Measurements from ENCODE around the gene ALK. TPM values are rescaled to one million over a fixed set of nuclear protein-coding genes. Genes with fewer than 3 reads are reported as not detected.

Gene ALK
- polyA plus RNA-seq, 12 donors = 0.03 to 1.6 (median 0.12) TPM; not detected in 1

DNA sequence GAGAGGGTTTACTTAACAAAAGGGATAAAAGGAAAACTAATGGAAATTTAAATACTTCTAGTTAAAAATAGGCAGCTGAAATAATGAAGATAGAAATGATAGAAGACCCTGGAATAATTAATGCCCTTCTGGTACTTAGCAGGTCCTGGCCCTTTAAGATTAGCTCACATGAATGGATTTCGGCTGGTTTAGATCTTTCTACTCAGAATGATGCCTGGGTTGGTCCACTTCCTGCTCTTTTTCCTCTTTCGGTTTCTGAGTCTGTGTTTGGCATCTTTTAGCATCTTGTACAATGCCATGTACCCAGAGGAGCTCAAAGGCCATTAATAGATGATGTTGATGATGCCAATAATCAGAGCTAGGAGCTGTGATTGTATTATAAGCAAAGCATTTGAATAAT, 515.7 kb downstream of the ALK start:
- DNase-seq = no peak

DNA sequence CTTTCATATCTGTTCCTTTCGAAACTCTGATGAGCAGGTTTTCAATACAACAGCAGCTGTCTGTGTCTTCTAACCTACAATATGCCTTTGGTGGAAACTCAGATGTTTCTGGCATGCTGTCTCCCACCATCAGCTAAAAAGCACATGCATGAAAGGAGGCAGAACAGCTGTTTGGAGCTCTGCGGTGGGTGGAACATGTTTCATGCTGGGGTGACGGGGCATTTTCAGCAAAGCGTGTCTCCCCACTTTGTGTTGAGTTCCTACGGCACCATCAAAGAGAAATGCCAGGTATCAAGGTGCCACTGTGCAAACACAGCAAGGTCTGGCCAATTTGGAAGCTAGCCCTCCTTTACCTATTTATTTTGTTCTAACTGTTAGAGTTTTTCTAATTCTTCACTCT, 516.1 kb downstream of the ALK start:
- no peak for DNase-seq

DNA sequence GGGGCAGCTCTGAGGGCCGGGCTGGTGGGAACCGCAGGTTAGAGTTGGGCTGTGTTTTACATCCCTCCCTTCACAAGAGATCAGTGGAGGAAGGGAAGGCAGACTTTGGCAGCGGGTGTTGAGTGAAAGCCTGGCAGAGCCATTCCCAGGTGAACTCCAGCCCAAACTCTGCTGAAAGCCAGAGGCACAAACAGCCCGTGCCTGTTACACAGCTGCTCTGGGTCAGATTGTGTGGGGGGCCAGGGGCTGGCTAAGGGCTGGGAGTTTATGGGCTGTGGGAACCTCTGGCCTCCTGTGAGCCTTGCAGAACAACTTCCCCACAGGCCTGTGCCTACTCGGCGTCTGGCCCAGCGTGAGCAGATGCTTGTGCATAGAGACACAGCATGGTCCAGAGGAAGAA, 519.4 kb downstream of the ALK start:
- no peak for DNase-seq

DNA sequence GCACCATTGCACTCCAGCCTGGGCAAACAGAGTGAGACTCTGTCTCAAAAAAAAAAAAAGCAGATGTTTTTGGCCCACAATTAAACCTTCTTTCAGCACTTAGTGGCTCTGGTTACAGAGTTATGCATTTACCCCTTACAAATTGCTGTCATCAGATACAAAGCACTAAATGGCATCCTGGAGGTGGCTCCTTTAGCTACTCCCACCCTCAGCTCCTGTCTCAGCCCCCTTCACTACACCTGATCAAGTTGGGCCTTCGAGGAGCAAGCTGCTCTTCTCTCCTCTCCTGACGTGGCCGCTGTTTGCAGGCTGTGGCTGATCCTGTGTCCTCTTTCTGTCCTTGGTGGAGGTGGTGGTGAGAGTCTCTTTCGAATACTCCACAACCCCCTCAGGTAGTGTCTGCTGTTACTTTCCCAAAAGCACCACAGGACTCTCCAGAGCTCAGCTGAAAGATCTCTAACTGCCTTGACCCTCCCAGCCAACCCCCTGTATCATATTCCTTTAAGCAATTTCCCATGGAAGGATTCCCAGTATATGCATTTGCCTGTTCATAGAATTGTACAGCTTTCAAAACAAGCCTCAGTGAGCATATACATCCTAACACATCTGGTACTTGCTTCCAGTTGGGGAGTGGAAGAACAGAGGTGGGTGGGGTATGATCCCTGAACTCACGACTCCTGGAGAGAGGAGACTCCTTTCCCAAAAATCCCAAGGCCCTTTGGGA, 520.3 kb downstream of the ALK start:
- DNase-seq = no peak

DNA sequence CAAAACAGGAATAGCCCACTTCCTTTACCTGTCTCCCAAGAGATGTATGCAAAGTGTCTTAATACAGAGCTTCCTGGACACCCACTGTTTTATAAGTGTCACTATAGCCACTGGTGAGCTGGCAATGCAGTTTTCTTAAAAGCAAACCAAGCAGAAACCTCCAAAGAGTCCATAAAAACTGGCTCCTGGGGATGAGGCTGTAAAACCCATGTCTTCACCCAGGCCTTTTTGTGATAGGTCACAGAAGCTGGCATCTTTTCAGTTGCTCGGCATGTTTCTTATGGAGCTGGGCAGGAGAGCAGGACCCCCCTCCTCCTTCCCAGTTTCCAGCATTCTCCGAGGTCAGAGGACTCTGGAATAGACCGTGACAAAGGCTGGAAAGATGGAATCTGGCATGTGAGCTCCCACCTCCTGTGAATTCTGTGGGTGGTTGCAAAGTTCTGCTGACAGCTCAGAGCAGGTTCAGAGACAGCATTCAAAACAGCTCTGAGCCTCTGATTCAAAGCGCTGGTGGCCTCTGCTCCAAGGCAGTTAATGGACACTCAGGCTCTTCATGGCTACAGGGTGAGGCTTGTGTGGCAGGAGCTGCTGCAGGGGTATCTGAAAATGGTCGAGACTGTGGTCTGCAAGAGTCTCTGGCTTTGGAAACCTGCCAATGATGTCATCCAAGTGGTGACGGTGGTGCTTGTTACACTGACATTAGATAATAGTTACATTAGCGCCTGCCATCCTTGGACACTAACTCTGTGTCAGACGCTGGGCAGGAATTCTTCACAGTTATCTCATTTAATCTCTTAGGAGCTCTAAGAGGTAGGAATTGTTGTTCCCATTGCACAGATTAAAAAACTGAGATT, 522.8 kb downstream of the ALK start:
- no peak for DNase-seq

DNA sequence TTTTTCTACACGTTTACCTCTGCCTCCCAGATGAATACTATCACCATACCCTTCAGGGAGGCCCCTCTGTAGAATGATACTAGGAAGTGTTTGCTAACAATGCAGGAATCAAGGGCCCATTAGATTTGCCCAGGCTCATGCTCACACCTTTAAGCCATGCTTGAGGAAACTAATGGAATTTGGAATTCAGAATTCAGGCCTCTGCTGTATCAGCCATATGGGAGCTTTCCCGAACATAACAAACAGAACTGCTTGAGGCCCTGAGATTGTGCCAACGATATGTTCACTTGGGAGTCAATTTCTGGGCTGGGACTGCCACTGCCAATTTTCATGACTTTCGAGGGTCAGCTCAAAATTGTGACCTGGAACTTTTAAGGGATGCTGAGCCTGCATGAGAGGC, 523.7 kb downstream of the ALK start:
- no peak for DNase-seq

DNA sequence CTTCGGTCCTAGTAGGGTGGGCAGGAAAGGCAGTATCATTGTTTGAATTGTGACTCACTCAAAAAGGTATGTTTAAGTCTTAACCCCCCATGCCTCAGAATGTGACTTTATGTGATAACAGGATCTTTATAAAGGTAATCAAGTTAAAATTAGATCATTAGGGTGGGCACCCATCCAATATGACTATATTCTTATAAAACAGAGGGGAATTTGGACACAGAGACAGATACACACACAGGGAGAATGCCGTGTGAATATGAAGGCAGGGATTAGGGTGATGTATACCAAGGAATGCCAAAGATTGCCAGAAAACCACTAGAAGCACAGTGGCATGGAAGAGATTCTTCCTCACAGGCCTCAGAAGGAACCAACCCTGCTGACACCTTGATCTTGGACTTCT, 524.3 kb downstream of the ALK start:
- no peak for DNase-seq

DNA sequence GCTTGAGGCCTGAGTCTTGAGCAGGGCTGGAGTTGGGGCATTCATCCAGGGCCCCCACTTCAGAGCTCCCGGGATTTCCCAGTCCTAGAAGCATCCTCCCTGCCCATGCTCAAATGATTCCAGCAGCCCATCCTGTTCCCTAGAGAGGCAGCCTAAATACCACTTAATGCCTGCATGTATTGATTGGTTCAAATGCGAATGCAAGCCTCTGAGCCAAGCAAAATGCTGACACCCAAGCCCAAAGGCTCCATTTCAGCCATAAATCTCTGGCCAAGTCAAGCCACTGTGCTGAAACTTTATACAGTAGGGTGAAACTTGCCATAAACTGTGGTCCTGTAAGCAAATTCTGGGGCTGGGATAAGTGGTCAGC, 526.4 kb downstream of the ALK start:
- DNase-seq = no peak

DNA sequence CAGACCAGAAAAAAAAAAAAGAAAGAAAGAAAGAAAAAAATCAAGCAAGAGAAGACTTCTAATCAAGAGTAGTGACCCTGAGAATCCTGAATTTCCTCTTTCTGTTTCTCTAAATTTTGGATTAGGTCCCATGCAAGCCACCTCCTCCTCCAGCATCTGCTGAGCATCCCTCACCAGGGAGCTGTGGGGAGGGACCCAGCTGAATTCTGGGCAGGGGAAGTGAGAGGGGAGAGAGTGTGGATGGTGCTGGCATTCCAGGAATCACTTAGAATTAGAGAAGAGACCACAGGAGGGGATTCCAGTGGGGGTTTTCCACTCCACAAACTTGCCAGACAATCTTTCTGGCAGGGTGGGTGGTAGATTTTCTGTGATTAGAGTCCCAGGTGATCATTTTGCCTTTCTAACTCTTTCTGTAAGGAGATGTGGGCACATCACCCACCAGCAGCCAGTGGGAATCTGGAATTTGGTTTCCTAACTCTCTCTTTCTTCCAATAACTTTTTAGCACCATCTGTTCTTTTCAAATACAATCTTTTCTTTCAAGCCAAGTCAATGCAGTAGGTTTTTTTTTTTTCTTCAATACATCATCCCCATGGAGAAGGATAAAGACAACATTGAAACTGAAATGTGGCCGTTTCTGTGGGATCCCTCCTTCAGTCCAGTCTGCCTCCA, 526.9 kb downstream of the ALK start:
- no peak for DNase-seq

DNA sequence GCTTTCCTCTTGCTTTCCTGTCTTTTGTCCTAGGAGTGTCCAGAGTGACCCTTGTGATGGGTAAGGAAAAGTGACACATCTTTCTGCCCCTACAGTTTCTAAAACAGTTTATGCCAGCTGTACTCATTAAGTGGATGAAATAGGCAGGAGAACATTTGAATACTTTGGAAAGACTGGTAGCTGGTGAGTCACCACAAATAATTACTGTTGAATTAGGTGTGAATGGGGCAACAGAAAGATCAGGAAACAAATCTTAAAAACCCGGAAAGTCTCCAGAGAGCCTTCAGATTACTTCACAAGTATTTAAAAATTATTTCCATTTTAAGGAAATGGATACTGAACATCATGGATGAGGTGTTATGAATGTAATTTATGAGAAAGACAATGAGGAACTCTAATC, 527.7 kb downstream of the ALK start:
- DNase-seq = no peak

DNA sequence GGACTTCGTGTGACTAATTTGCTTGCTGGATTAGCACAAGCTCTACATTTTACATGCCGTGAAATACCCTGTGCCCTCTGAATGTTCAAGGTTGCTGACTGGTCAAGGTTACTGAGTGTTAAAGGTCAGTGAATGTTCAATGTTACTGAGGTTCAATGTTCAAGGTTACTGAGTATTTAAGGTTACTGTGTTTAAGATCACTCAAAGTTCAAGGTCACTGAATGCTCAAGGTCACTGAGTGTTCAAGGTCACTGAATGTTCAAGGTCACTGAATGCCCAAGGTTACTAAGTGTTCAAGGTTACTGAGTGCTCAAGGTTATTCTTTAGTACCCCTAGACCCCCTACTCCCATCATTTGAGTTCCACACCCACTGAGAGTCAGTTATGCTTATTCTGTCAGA, 528.6 kb downstream of the ALK start:
- no peak for DNase-seq

DNA sequence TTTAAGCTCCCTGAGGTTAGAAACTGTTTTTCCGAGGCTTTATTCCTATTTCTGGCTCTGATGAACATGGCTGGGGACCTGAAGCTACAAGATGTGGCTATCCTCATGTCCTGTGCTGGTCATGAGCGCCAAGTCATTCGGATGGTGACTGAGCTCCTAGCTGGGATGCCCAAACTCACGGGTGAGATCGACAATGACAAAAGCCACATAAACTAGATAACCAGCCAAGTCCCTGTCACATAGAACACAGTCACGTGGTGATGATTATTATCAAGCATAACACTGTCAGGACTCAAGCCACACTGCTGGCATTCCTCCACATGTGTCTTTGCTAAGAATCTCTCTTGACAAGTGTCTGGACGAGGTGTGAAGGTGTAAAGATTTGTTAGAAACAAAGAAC, 531.2 kb downstream of the ALK start:
- DNase-seq = no peak

DNA sequence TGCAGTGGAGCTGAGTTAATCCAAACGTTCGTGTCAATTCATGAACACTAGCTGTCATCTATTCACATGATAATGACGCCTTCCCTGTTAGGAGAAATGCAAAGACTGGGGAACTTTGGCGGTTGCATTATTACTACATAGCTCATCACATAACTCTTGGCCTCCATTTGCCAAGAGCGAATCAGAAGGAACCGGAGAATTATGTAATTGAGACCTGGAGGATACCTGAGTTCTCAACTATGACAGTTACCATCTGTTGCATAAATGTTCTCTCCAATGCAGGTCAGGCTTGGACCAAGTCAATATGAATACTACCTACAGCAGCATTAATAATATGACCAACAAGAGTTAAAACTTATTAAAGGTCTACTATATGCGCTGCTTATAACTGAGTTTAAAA, 531.7 kb downstream of the ALK start:
- no peak for DNase-seq

DNA sequence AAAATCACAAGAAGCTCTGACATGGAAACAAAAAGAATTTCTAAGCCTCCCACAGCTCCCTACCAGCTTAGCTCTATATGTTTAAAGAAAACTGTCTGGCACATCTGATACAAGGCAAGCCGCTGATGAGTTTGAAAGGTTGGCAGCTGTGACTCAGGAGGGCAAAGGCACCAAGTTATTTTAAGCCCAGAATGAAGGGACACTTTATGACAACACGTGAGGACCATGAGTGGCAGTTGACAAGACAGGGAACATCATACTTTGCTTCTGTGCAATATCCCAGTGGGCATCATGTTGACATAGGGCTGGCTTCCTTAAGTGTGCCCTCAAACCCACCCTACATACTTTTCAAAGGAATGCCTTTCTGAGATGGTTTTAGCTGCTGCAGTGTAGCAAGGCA, 533.3 kb downstream of the ALK start:
- DNase-seq = no peak

DNA sequence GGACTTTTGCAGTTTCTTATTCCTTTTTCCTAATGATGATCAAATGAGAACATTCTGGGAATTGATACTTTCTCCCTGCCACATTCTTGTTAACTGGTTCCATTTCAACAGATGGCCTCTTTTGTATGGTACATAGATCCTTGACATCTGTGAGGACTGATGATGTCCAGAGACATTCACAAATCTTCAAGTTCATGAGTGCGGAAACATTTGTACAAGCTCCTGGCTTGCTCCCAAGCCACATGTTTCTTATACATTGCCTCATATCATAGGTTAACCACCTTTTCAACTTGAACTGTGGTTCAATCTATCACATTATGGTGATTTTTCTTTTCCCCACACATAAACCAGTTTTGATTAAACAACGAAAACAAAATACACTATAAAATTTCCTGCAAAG, 538.9 kb downstream of the ALK start:
- no peak for DNase-seq

DNA sequence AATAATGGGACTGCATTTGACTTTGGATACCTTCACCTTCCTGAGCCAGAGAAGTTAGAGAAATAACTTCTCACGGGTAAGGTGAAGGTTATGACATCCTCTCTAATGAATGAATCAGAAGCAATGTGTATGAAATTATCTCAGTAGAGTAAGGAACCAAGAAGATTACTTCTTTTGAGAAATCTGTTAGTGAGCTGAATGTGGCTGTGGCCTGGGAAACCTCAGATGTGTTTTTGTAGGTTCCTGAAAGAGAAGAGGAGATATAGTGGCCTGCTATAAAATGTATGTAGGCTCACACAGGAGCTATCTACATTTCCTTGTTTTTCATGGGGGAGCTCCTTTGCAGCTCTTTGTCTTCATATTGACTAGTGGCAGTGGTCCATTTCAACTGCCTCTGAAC, 543.6 kb downstream of the ALK start:
- DNase-seq = no peak

DNA sequence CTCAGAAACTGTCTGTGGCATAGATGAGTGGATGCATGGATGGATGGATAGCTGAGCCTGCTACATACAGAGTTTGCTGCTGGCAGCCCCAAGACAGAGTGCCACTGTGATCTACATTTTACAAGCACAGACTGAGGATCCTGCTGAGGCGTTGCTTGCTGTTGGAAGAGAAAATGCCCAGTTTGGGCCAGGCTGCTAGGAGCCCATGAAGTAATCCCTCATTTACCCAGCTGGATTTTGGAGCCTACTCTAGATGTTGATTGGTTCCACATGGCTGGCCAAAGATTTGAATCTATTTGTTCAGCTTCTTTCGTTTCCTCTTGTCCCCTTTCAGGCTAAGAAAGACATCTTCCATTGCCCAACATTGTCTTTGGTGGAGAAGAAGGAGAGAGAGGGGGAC, 544.8 kb downstream of the ALK start:
- no peak for DNase-seq

DNA sequence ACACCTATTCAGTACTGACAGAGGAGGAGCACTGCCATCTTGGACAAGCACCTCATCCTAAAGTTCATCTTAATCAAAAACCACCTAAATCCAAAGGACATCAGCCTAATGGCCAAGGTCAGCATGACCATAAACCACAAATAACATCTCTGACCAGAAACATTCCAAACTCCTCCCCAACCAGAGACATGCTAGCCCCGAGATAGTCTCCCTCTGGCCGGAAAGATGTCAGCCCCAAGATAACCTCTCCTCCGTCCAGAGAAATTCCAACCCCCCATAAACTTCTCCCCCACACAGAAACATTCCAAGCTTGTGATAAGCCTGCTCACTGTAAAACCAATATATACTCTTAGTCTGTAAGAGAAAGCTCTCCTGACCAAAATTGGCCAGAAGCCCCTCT, 545.5 kb downstream of the ALK start:
- no peak for DNase-seq

DNA sequence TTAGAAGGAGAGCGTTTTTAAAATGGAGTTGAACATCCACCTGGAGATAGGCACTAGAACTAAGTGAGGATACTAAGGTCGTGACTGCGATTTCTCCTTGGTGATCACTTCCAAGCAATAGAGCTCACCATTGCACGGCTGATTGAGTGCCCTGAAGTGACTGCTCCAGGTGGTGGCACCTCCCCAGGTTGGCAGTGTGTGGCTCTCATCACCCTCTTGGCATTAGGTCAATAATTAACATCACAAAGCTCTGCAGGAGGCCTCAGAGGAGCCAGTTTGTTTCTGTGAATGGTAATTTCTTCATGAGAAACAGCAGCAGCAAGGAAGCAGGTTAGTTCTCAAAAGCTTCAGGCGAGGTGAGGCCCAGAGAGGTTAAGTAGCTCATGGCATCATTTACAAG, 546.6 kb downstream of the ALK start:
- DNase-seq = no peak

DNA sequence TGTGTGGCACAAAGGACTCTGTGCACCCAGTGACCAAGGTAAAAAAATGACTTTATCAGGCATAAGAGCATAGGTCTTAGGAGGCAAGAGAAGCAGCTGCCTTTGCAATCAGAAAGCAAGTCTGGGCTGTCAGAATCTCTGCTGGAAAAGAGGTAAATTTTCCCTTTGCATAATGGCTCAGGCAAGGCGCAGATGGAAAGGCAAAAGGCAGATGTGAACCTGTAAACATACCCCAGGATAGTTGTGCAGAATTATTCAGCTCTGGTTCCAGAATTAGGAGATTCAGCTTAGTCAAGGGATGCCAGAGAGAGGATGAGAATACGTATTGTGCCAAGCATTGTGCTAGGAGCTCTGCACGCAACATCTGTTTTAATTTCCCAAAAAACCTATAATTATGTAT, 547.5 kb downstream of the ALK start:
- no peak for DNase-seq

DNA sequence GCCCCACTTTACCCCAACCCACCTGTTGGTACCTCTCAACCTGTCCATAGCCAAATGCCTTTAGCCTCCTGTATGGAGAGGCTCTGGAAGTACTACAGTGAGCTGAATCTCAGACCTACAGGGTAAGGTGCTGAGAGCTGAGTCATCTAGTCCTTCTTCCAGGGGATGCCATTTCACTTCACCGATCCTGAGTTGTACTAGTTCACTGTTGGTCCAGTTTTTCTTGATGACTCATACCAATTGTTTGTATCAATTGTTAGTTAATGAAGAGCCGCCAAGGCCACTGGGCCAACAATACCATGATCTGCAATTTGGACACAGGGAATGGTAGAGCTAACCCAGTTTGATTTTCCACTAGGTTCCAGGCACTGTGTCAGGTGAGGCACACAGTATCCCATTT, 549.2 kb downstream of the ALK start:
- DNase-seq = no peak

DNA sequence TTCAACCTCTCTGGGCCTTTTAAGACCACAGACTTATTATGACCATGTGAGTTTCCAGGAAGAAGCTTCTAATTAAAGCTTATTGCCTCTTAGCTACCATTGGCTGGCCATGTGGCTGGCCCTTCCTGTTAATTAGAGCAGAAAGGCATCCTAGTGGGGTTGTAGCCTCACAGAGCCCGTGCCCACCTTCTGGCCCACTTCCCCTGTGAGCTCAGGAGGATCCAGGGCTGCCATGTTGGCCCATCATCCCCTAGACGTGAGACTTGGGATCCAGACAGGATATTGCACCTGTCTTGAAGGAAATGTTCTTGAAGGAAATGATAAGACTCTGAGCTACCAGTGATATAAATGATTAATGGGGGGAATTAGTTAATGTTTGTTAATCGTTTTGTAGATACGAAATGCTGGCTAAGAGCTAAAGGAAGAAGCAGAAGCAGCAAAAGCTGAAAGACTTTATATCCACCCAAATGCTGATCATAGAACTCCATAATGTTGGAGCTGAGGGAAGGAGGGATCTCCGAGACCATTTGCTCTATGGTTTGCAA, 550.7 kb downstream of the ALK start:
- no peak for DNase-seq

DNA sequence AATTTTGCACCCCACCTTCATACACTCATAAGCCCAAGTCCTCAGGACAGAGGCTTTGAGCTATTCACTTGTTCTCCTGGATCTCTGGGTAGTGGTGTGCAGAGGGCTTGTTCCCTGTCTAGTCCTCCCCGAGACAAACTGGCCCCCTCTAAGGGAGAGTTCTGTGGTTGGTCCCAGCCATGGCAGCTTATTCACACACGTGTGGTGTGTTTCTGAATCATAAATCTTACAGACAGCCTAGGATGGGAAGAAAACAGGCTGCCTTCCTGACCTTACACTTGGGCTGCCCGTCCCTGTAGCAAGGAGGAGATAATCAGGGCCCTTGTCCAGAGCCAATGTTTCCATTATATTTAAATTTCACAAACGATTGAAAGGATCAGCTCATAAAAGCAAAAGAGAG, 551.2 kb downstream of the ALK start:
- DNase-seq = no peak
